ENCODE data around the gene SLC10A7. TPM values are rescaled to one million over a fixed set of nuclear protein-coding genes. Genes with fewer than 3 reads are reported as not detected.

The SLC10A7 gene
- total RNA-seq, 1 experiment from 2014 or later = 3.9 TPM

DNA sequence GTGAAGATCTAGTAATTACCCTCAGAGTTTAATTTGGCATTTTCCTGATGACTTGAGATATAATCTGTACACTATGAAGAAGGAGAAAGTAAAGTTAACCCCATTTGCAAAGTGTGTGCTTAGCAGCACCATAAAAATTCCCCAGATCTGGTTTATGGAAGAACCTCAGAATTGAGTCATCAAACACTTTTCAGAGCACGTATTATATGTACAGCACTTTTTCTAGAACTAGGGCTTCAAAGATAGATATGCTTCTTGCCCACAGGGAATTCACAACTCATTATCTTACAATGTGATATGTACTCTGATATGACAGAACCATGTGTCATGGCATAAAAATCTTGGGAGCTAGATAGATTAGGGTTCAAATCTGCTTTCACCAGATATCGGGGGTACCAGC lies 150.9 kb downstream of the SLC10A7 start:
- Histone ChIP-seq H3K4me1 (ENCODE audit: insufficient read depth, low read length) (no peaks in the 10 kb centered on the region), H2BK120ac (ENCODE audit: low read depth, low read length, poor library complexity, severe bottlenecking) (no peak overlapping the region), H3K79me1 (ENCODE audit: insufficient read depth, low read depth, low read length, poor library complexity, severe bottlenecking) (no peaks in the 10 kb centered on the region), H2BK5ac (ENCODE audit: insufficient read length, low read length) (no peak overlapping the region), H3K79me2 (ENCODE audit: insufficient read depth, low read length) (no peaks in the 10 kb centered on the region), H4K5ac (ENCODE audit: insufficient read length, low read depth, low read length) (no peak overlapping the region), H4K20me1 (ENCODE audit: control insufficient read depth, insufficient read depth, insufficient read length) (no peaks in the 10 kb centered on the region), H3K9me3 (ENCODE audit: control insufficient read depth, low read depth, low read length) (no peaks in the 10 kb centered on the region), H2BK20ac (ENCODE audit: low read depth, low read length, poor library complexity, severe bottlenecking) (no peak overlapping the region), H3K4ac (ENCODE audit: low read depth, low read length) (no peak overlapping the region), H3K14ac (ENCODE audit: insufficient read depth, low read length) (no peak overlapping the region), H3K27ac (ENCODE audit: insufficient read length, low read depth, low read length) (no peak overlapping the region), H3K18ac (ENCODE audit: insufficient read length, low read depth, low read length) (no peak overlapping the region), H2BK15ac (ENCODE audit: low read depth, low read length) (no peak overlapping the region), H4K8ac (replicated peaks; ENCODE audit: insufficient read length, low read depth, low read length) (no peak overlapping the region), H4K91ac (ENCODE audit: insufficient read length, low read depth, low read length) (no peak overlapping the region), H3T11ph (ENCODE audit: low read length) (no peak overlapping the region), H2BK12ac (ENCODE audit: insufficient read length, low read depth, low read length) (no peak overlapping the region), H3K23ac (ENCODE audit: insufficient read length, low read depth, low read length) (no peak overlapping the region), H3K56ac (ENCODE audit: insufficient read length, low read depth, low read length) (no peak overlapping the region), H2AK5ac (ENCODE audit: insufficient read length, low read length) (no peak overlapping the region), H2AFZ (ENCODE audit: low read length) (no peak overlapping the region), H3K4me2 (ENCODE audit: insufficient read depth, insufficient read length, low read length) (no peak overlapping the region), H3K9ac (ENCODE audit: extremely low read depth, insufficient read length, low read length) (no peak overlapping the region), H3K23me2 (ENCODE audit: insufficient read length, low read depth, low read length, poor library complexity, severe bottlenecking) (no peaks in the 10 kb centered on the region), H3K27me3 (ENCODE audit: insufficient read depth, low read length) (no peaks in the 10 kb centered on the region)
- Mint-ChIP-seq H3K27me3 (ENCODE audit: low read depth) (no peaks in the 10 kb centered on the region), H3K36me3 (ENCODE audit: insufficient read depth in 1 of 3, low read depth in 3 of 3) (no peaks in the 10 kb centered on the region), H3K4me3 (no peak overlapping the region), H3K27ac (0 out of 7 replicates have a peak overlapping the region, but pooled peaks of 1 of the 3 experiments have one; percentile 11), H3K9me3 (peaks cover 2% of the 10 kb centered on the region in 2 experiments; a peak in 1 of 5 replicates), H3K4me1 (peaks cover 6 to 7% of the 10 kb centered on the region in 2 experiments)
- no peak for DNase-seq
- no CpG with 5 or more reads among the region's 2 CpGs for WGBS (ENCODE audit: extremely low coverage, insufficient read length, low lambda C conversion rate)
- TF ChIP-seq, protein P1, sequence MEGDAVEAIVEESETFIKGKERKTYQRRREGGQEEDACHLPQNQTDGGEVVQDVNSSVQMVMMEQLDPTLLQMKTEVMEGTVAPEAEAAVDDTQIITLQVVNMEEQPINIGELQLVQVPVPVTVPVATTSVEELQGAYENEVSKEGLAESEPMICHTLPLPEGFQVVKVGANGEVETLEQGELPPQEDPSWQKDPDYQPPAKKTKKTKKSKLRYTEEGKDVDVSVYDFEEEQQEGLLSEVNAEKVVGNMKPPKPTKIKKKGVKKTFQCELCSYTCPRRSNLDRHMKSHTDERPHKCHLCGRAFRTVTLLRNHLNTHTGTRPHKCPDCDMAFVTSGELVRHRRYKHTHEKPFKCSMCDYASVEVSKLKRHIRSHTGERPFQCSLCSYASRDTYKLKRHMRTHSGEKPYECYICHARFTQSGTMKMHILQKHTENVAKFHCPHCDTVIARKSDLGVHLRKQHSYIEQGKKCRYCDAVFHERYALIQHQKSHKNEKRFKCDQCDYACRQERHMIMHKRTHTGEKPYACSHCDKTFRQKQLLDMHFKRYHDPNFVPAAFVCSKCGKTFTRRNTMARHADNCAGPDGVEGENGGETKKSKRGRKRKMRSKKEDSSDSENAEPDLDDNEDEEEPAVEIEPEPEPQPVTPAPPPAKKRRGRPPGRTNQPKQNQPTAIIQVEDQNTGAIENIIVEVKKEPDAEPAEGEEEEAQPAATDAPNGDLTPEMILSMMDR (conservative IDR thresholded peaks at IDR 0.05) = no peak
